Measurements from ENCODE around the gene SLIT3.

- TF ChIP-seq GATA3 (IDR thresholded peaks at IDR 0.05; ENCODE audit: low read depth, low read length) = no peak
- no peak for TF ChIP-seq GATA2 (IDR thresholded peaks at IDR 0.05; ENCODE audit: low read depth, low read length)
Measured at GRCh38 chr5:169295306-169295705, 5.6 kb downstream of the SLIT3 start.

Measured in SH-SY5Y (cell line).